K562 (cell line): ENCODE measurements around the gene DPCD. TPM values are rescaled to one million over a fixed set of nuclear protein-coding genes. Genes with fewer than 3 reads are reported as not detected.

Experiments
- microRNA-seq: library from miRNA; unstranded; fragments of <30 nt; microRNA quantifications from one replicate; pipeline ENCODE4, GENCODE V29; 2018; ENCODE audit warnings: borderline microRNAs expressed
- polyA plus RNA-seq, 8 experiments: library from polyadenylated mRNA; depleted of rRNA in 4 of 8; stranded (reverse) in 5 of 8; unstranded in 3 of 8; fragments of >200 nt; fragmentation: Nextera tagmentation in 2 of 8; fragmentation: Illumina TruSeq in 1 of 8; extraction: Ambion mirVana in 2 of 8; extraction: Trizol in 1 of 8; gene quantifications; 2 replicates each; pipeline versions ENCODE4 v1.2.1 to v1.2.3, GENCODE V29; 2011 to 2014; ENCODE audit warnings: inconsistent platforms in 1 of 8, missing spikeins in 1 of 8
- small RNA-seq: library from RNA; depleted of rRNA; stranded (forward); fragments of <200 nt; gene quantifications from one replicate; pipeline ENCODE3, GENCODE V24; 2014
- total RNA-seq, 7 experiments: library from RNA; depleted of rRNA in 6 of 7; stranded (reverse); fragments of >200 nt in 6 of 7; fragmentation: Illumina TruSeq in 2 of 7; extraction: Trizol in 2 of 7; gene quantifications; 2 replicates each; pipeline versions ENCODE4 v1.2.1 to v1.2.3, GENCODE V29; 2011 to 2021; ENCODE audit warnings: low replicate concordance in 1 of 7

Gene DPCD
- total and polyA plus RNA-seq, 9 of the 15 experiments (the other 6 are each of a cell fraction or from before 2014, with no cell fraction given), result 12.1 to 45.2 (median 20.0) TPM

Small RNA genes within 50 kb of the gene (microRNA-seq; reads per million reads assigned to microRNA genes)
- not detected for gene MIR3158-1
- not detected for gene MIR3158-2

Small RNA genes within 50 kb of the gene (small RNA-seq; reads per million reads assigned to genes)
- gene MIR3158-1 (not detected), gene RNU6-1165P (not detected)

Other genes with a start within 250 kb of the DPCD start
- gene BTRC, start 234.2 kb upstream of the DPCD start, total RNA-seq (2014; rRNA removed), result 3.2 and 6.4 TPM in 2 replicates
- gene BTRC, start 234.2 kb upstream of the DPCD start, total RNA-seq (2014; rRNA removed; fragmentation: Illumina TruSeq; extraction: Trizol), result 7.5 and 8.6 TPM in 2 replicates
- 7.0 and 7.2 TPM in 2 replicates for gene BTRC, start 234.2 kb upstream of the DPCD start, total RNA-seq (2015; rRNA removed; fragmentation: Illumina TruSeq; extraction: Trizol)
- gene BTRC, start 234.2 kb upstream of the DPCD start, total RNA-seq (2021), result 9.1 and 11.9 TPM in 2 replicates
- gene BTRC, start 234.2 kb upstream of the DPCD start, polyA plus RNA-seq (2011; rRNA removed), result 9.9 and 15.4 TPM in 2 replicates
- 6.4 and 7.9 TPM in 2 replicates for gene BTRC, start 234.2 kb upstream of the DPCD start, polyA plus RNA-seq (2014; fragmentation: Illumina TruSeq; extraction: Trizol)
- 1 to 10 TPM; 1.6 to 3.3 TPM for gene BTRC, start 234.2 kb upstream of the DPCD start, polyA plus RNA-seq (2014; fragmentation: Nextera tagmentation; extraction: Ambion mirVana)
- 3.9 and 4.9 TPM in 2 replicates for gene BTRC, start 234.2 kb upstream of the DPCD start, polyA plus RNA-seq (2014; rRNA removed)
- 10.9 and 11.7 TPM in 2 replicates for gene POLL, start 64 bp upstream of the DPCD start, total RNA-seq (2014; rRNA removed)
- gene POLL, start 64 bp upstream of the DPCD start, total RNA-seq (2014; rRNA removed; fragmentation: Illumina TruSeq; extraction: Trizol), result 5.4 and 6.4 TPM in 2 replicates
- 6.9 and 8.4 TPM in 2 replicates for gene POLL, start 64 bp upstream of the DPCD start, total RNA-seq (2015; rRNA removed; fragmentation: Illumina TruSeq; extraction: Trizol)
- gene POLL, start 64 bp upstream of the DPCD start, total RNA-seq (2021), result 16.9 and 18.7 TPM in 2 replicates
- 13.7 and 21.8 TPM in 2 replicates for gene POLL, start 64 bp upstream of the DPCD start, polyA plus RNA-seq (2011; rRNA removed)
- 13.3 and 14.2 TPM in 2 replicates for gene POLL, start 64 bp upstream of the DPCD start, polyA plus RNA-seq (2014; fragmentation: Illumina TruSeq; extraction: Trizol)
- 1 to 10 TPM; 1.2 to 2.1 TPM for gene POLL, start 64 bp upstream of the DPCD start, polyA plus RNA-seq (2014; fragmentation: Nextera tagmentation; extraction: Ambion mirVana)
- 13.3 and 16.1 TPM in 2 replicates for gene POLL, start 64 bp upstream of the DPCD start, polyA plus RNA-seq (2014; rRNA removed)
- 7.4 and 7.9 TPM in 2 replicates for gene FBXW4, start 106.8 kb downstream of the DPCD start, total RNA-seq (2014; rRNA removed)
- gene FBXW4, start 106.8 kb downstream of the DPCD start, total RNA-seq (2014; rRNA removed; fragmentation: Illumina TruSeq; extraction: Trizol), result 3.7 and 4.3 TPM in 2 replicates
- gene FBXW4, start 106.8 kb downstream of the DPCD start, total RNA-seq (2015; rRNA removed; fragmentation: Illumina TruSeq; extraction: Trizol), result 4.8 and 5.4 TPM in 2 replicates
- 6.9 and 8.1 TPM in 2 replicates for gene FBXW4, start 106.8 kb downstream of the DPCD start, total RNA-seq (2021)
- 10.6 and 11.6 TPM in 2 replicates for gene FBXW4, start 106.8 kb downstream of the DPCD start, polyA plus RNA-seq (2011; rRNA removed)
- 7.2 and 8.5 TPM in 2 replicates for gene FBXW4, start 106.8 kb downstream of the DPCD start, polyA plus RNA-seq (2014; fragmentation: Illumina TruSeq; extraction: Trizol)
- 1 to 10 TPM; 1.0 to 1.2 TPM for gene FBXW4, start 106.8 kb downstream of the DPCD start, polyA plus RNA-seq (2014; fragmentation: Nextera tagmentation; extraction: Ambion mirVana)
- gene FBXW4, start 106.8 kb downstream of the DPCD start, polyA plus RNA-seq (2014; rRNA removed), result 4.7 and 10.9 TPM in 2 replicates
- 0.82 TPM in 1 of 2 replicates, not detected in the other for gene FGF8, start 187.8 kb downstream of the DPCD start, total RNA-seq (2014; rRNA removed)
- gene FGF8, start 187.8 kb downstream of the DPCD start, total RNA-seq (2014; rRNA removed; fragmentation: Illumina TruSeq; extraction: Trizol), result not detected in 2 replicates
- gene FGF8, start 187.8 kb downstream of the DPCD start, total RNA-seq (2015; rRNA removed; fragmentation: Illumina TruSeq; extraction: Trizol), result not detected in 2 replicates
- 0.29 and 0.31 TPM in 2 replicates for gene FGF8, start 187.8 kb downstream of the DPCD start, total RNA-seq (2021)
- 0.13 and 0.24 TPM in 2 replicates for gene FGF8, start 187.8 kb downstream of the DPCD start, polyA plus RNA-seq (2011; rRNA removed)
- not detected in 2 replicates for gene FGF8, start 187.8 kb downstream of the DPCD start, polyA plus RNA-seq (2014; fragmentation: Illumina TruSeq; extraction: Trizol)
- not detected for gene FGF8, start 187.8 kb downstream of the DPCD start, polyA plus RNA-seq (2014; fragmentation: Nextera tagmentation; extraction: Ambion mirVana)
- 0.28 and 0.44 TPM in 2 replicates for gene FGF8, start 187.8 kb downstream of the DPCD start, polyA plus RNA-seq (2014; rRNA removed)
- gene NPM3, start 195.1 kb downstream of the DPCD start, total RNA-seq (2014; rRNA removed), result 171 and 204 TPM in 2 replicates
- 85.8 and 114 TPM in 2 replicates for gene NPM3, start 195.1 kb downstream of the DPCD start, total RNA-seq (2014; rRNA removed; fragmentation: Illumina TruSeq; extraction: Trizol)
- gene NPM3, start 195.1 kb downstream of the DPCD start, total RNA-seq (2015; rRNA removed; fragmentation: Illumina TruSeq; extraction: Trizol), result 108 and 112 TPM in 2 replicates
- gene NPM3, start 195.1 kb downstream of the DPCD start, total RNA-seq (2021), result 147 and 148 TPM in 2 replicates
- gene NPM3, start 195.1 kb downstream of the DPCD start, polyA plus RNA-seq (2011; rRNA removed), result 88.9 and 97.4 TPM in 2 replicates
- gene NPM3, start 195.1 kb downstream of the DPCD start, polyA plus RNA-seq (2014; fragmentation: Illumina TruSeq; extraction: Trizol), result 204 and 239 TPM in 2 replicates
- gene NPM3, start 195.1 kb downstream of the DPCD start, polyA plus RNA-seq (2014; fragmentation: Nextera tagmentation; extraction: Ambion mirVana), result 10 to 100 TPM; 15.2 to 54.4 TPM
- gene NPM3, start 195.1 kb downstream of the DPCD start, polyA plus RNA-seq (2014; rRNA removed), result 161 and 168 TPM in 2 replicates
- 47.5 and 51.3 TPM in 2 replicates for gene OGA, start 230.1 kb downstream of the DPCD start, total RNA-seq (2014; rRNA removed)
- 67.1 and 72.2 TPM in 2 replicates for gene OGA, start 230.1 kb downstream of the DPCD start, total RNA-seq (2014; rRNA removed; fragmentation: Illumina TruSeq; extraction: Trizol)
- gene OGA, start 230.1 kb downstream of the DPCD start, total RNA-seq (2015; rRNA removed; fragmentation: Illumina TruSeq; extraction: Trizol), result 58.4 and 60.7 TPM in 2 replicates
- 41.6 and 54.3 TPM in 2 replicates for gene OGA, start 230.1 kb downstream of the DPCD start, total RNA-seq (2021)
- gene OGA, start 230.1 kb downstream of the DPCD start, polyA plus RNA-seq (2011; rRNA removed), result 73.5 and 79.9 TPM in 2 replicates
- 61.1 and 61.2 TPM in 2 replicates for gene OGA, start 230.1 kb downstream of the DPCD start, polyA plus RNA-seq (2014; fragmentation: Illumina TruSeq; extraction: Trizol)
- gene OGA, start 230.1 kb downstream of the DPCD start, polyA plus RNA-seq (2014; fragmentation: Nextera tagmentation; extraction: Ambion mirVana), result 10 to 100 TPM; 13.5 to 18.6 TPM
- gene OGA, start 230.1 kb downstream of the DPCD start, polyA plus RNA-seq (2014; rRNA removed), result 59.5 and 61.8 TPM in 2 replicates